OCI-LY7 (cell line): ENCODE data around the gene GRIK2.

Experiments used
- CTCF ChIP-seq: fragments of 200-600 bp; sonication (generic); conservative IDR thresholded peaks from 2 replicates; pipeline ENCODE4 v1.5.1; 2014; ENCODE audit warnings: mild to moderate bottlenecking, antibody characterized with exemption, low read length, moderate library complexity, mixed read lengths
- EZH2phosphoT487 ChIP-seq: fragments of 200-600 bp; sonication (generic); IDR thresholded peaks from 2 replicates; pipeline ENCODE4 v1.6.1; 2018; ENCODE audit warnings: low read depth, borderline replicate concordance, mild to moderate bottlenecking, mixed run types, antibody characterized with exemption, low read length, moderate library complexity, mixed read lengths

- TF ChIP-seq CTCF = no peak
- no peak for TF ChIP-seq EZH2phosphoT487
Measured at GRCh38 chr6:101722471-101722870, 329.0 kb downstream of the GRIK2 start.
